ENCODE data around the gene GPRC5D.

Gene GPRC5D

GRCh38 chr12:12941450-12942350 lies 10.3 kb downstream of the GPRC5D start:
- in situ Hi-C loops (cut with HindIII; ENCODE audit: low sequenced_read_pairs), result loop anchor here (10.0 kb wide), 1 partner anchor 273 kb away; no protein-coding TSS in a partner anchor

GRCh38 chr12:12939888-12940287 lies 12.1 kb downstream of the GPRC5D start:
- in situ Hi-C loops (cut with HindIII; ENCODE audit: low sequenced_read_pairs), result loop anchor here (10.0 kb wide), 1 partner anchor 275 kb away; no protein-coding TSS in a partner anchor

- in situ Hi-C loops (cut with HindIII; ENCODE audit: low sequenced_read_pairs), result no loop called here
These were observed 13.4 kb downstream of the GPRC5D start for GRCh38 chr12:12938541-12938940.

GRCh38 chr12:12936983-12937491 lies 14.9 kb downstream of the GPRC5D start:
- in situ Hi-C loops (cut with HindIII; ENCODE audit: low sequenced_read_pairs), result no loop called here

- in situ Hi-C loops (cut with HindIII; ENCODE audit: low sequenced_read_pairs), result no loop called here
These were observed 17.4 kb downstream of the GPRC5D start for GRCh38 chr12:12934556-12934955.

- in situ Hi-C loops (cut with HindIII; ENCODE audit: low sequenced_read_pairs), result no loop called here
These were observed 18.2 kb downstream of the GPRC5D start for GRCh38 chr12:12933742-12934141.

- in situ Hi-C loops (cut with HindIII; ENCODE audit: low sequenced_read_pairs), result no loop called here
These were observed 21.2 kb downstream of the GPRC5D start for GRCh38 chr12:12930633-12931219.

GRCh38 chr12:12929696-12930095 lies 22.3 kb downstream of the GPRC5D start:
- in situ Hi-C loops (cut with HindIII; ENCODE audit: low sequenced_read_pairs), result no loop called here

- in situ Hi-C loops (cut with HindIII; ENCODE audit: low sequenced_read_pairs), result no loop called here
These were observed 24.5 kb downstream of the GPRC5D start for GRCh38 chr12:12927211-12928079.

- in situ Hi-C loops (cut with HindIII; ENCODE audit: low sequenced_read_pairs), result no loop called here
These were observed 25.3 kb downstream of the GPRC5D start for GRCh38 chr12:12926571-12927071.

- in situ Hi-C loops (cut with HindIII; ENCODE audit: low sequenced_read_pairs), result no loop called here
These were observed 26.6 kb downstream of the GPRC5D start for GRCh38 chr12:12925388-12925787.

GRCh38 chr12:12924169-12924568 lies 27.8 kb downstream of the GPRC5D start:
- in situ Hi-C loops (cut with HindIII; ENCODE audit: low sequenced_read_pairs), result no loop called here

- in situ Hi-C loops (cut with HindIII; ENCODE audit: low sequenced_read_pairs), result no loop called here
These were observed 29.0 kb downstream of the GPRC5D start for GRCh38 chr12:12922978-12923377.

- in situ Hi-C loops (cut with HindIII; ENCODE audit: low sequenced_read_pairs), result no loop called here
These were observed 29.8 kb downstream of the GPRC5D start for GRCh38 chr12:12922191-12922616.

- in situ Hi-C loops (cut with HindIII; ENCODE audit: low sequenced_read_pairs), result no loop called here
These were observed 32.1 kb downstream of the GPRC5D start for GRCh38 chr12:12919666-12920435.

- in situ Hi-C loops (cut with HindIII; ENCODE audit: low sequenced_read_pairs), result no loop called here
These were observed 33.1 kb downstream of the GPRC5D start for GRCh38 chr12:12918781-12919389.

- in situ Hi-C loops (cut with HindIII; ENCODE audit: low sequenced_read_pairs), result no loop called here
These were observed 34.5 kb downstream of the GPRC5D start for GRCh38 chr12:12917517-12917916.

GRCh38 chr12:12916135-12916944 lies 35.6 kb downstream of the GPRC5D start:
- in situ Hi-C loops (cut with HindIII; ENCODE audit: low sequenced_read_pairs), result no loop called here

- in situ Hi-C loops (cut with HindIII; ENCODE audit: low sequenced_read_pairs), result no loop called here
These were observed 36.3 kb downstream of the GPRC5D start for GRCh38 chr12:12915656-12916055.
